Osteoblast (primary cell): Measurements from ENCODE around the gene EHD4. TPM values are rescaled to one million over a fixed set of nuclear protein-coding genes. Genes with fewer than 3 reads are reported as not detected.

Experiments
- DNase-seq: peaks from one replicate; pipeline ENCODE4 v3.0.0; 2011; ENCODE audit warnings: low spot score, mixed read lengths; ENCODE audit not compliant: insufficient read length; ENCODE audit errors: missing footprints
- H2AFZ ChIP-seq: 2 replicates; pipeline ENCODE4 v1.6.0; 2011; ENCODE audit warnings: mild to moderate bottlenecking, low read length
- H3K27ac ChIP-seq: 2 replicates; pipeline ENCODE4 v1.5.1; 2011; ENCODE audit warnings: mild to moderate bottlenecking, low read depth, low read length, moderate library complexity
- H3K27me3 ChIP-seq: 2 replicates; pipeline ENCODE4 v1.6.0; 2012; ENCODE audit warnings: mild to moderate bottlenecking, control low read depth, inconsistent platforms, low read length, moderate library complexity; ENCODE audit not compliant: insufficient read depth
- H3K36me3 ChIP-seq: 2 replicates; pipeline ENCODE4 v1.5.1; 2011; ENCODE audit warnings: mild to moderate bottlenecking, low read length, control low read depth, moderate library complexity; ENCODE audit not compliant: insufficient read depth
- H3K4me1 ChIP-seq: 2 replicates; pipeline ENCODE4 v1.5.1; 2011; ENCODE audit warnings: mild to moderate bottlenecking, low read length, control low read depth, moderate library complexity; ENCODE audit not compliant: insufficient read depth
- H3K4me2 ChIP-seq: 2 replicates; pipeline ENCODE4 v1.6.0; 2011; ENCODE audit warnings: mild to moderate bottlenecking, low read length; ENCODE audit not compliant: insufficient read depth
- H3K4me3 ChIP-seq: fragments of 200-600 bp; sonication (generic); 3 replicates; pipeline ENCODE4 v1.5.1; 2012; ENCODE audit warnings: mild to moderate bottlenecking, low read length, inconsistent platforms; ENCODE audit not compliant: insufficient read depth
- H3K79me2 ChIP-seq: 2 replicates; pipeline ENCODE4 v1.6.0; 2012; ENCODE audit warnings: mild to moderate bottlenecking, low read length, control low read depth, inconsistent platforms; ENCODE audit not compliant: insufficient read depth
- H3K9me3 ChIP-seq: 2 replicates; pipeline ENCODE4 v1.5.1; 2011; ENCODE audit warnings: low read depth, low read length, control low read depth
- H4K20me1 ChIP-seq: 2 replicates; pipeline ENCODE4 v1.6.0; 2012; ENCODE audit warnings: mild to moderate bottlenecking, low read length, control low read depth; ENCODE audit not compliant: insufficient read depth
- small RNA-seq: library from RNA; depleted of rRNA; stranded (forward); fragments of <200 nt; gene quantifications from one replicate; pipeline ENCODE3, GENCODE V24; 2012
- total RNA-seq: library from RNA; depleted of rRNA; stranded (reverse); fragments of >200 nt; gene quantifications from 2 replicates; pipeline ENCODE4 v1.2.3, GENCODE V29; 2012
- TF ChIP-seq, protein P1 (sequence below): IDR thresholded peaks from 2 replicates; pipeline ENCODE4 v1.5.1; 2011; ENCODE audit warnings: mild to moderate bottlenecking, low read depth, low read length, moderate library complexity; ENCODE audit errors: extremely low read depth

Gene EHD4
- total RNA-seq, 1 donor: 15.9 TPM

DNA sequence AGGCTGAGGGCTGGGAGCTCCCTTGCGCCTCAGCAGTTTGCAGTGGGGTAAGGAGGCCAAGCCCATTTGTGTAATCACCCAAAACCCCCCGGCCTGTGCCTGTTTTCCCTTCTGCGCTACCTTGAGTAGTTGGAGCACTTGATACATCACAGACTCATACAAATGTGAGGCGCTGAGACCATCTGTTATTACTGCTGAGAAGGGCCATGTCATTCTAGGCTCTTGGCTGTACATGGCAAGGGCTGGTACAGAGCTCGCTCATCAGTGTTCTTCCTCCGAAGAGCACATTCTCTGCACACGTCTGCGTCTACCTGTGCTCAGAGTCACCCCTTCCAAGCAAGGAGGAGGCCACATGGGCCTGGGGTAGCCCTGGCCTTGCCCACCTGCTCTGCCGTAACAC, 124.4 kb downstream of the EHD4 start:
- no peak overlapping the region for H2AFZ ChIP-seq
- peaks cover 4% of the 10 kb centered on the region for H4K20me1 ChIP-seq
- H3K4me3 ChIP-seq: no peak overlapping the region
- no peak for DNase-seq
- no peaks in the 10 kb centered on the region for H3K79me2 ChIP-seq
- TF ChIP-seq, protein P1, sequence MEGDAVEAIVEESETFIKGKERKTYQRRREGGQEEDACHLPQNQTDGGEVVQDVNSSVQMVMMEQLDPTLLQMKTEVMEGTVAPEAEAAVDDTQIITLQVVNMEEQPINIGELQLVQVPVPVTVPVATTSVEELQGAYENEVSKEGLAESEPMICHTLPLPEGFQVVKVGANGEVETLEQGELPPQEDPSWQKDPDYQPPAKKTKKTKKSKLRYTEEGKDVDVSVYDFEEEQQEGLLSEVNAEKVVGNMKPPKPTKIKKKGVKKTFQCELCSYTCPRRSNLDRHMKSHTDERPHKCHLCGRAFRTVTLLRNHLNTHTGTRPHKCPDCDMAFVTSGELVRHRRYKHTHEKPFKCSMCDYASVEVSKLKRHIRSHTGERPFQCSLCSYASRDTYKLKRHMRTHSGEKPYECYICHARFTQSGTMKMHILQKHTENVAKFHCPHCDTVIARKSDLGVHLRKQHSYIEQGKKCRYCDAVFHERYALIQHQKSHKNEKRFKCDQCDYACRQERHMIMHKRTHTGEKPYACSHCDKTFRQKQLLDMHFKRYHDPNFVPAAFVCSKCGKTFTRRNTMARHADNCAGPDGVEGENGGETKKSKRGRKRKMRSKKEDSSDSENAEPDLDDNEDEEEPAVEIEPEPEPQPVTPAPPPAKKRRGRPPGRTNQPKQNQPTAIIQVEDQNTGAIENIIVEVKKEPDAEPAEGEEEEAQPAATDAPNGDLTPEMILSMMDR: no peak
- no peaks in the 10 kb centered on the region for H3K4me1 ChIP-seq
- no peak overlapping the region for H3K27ac ChIP-seq
- H3K36me3 ChIP-seq: peaks cover 8% of the 10 kb centered on the region
- H3K27me3 ChIP-seq: peaks cover 18% of the 10 kb centered on the region
- no peak overlapping the region for H3K4me2 ChIP-seq
- H3K9me3 ChIP-seq: no peaks in the 10 kb centered on the region

DNA sequence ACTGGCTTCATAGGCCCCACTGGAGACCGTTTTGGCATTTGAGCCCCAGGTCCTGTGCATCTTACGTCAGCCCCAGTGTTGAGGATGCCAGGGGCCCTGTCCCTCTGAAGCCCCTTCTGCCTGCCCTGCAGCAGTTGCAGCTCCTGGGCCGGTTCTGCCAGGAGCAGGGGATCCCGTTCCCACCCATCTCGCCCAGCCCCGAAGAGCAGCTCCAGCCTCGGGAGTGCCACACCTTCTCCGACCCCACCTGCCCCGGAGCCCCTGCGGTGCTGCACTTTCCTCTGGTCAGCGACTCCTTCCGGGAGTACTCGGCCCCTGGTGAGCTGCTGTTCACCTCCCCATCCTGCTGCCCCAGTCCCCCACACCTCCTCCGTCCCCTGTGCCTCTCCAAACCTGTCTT, 125.2 kb downstream of the EHD4 start:
- no peak for DNase-seq
- H4K20me1 ChIP-seq: peaks cover 4% of the 10 kb centered on the region
- H3K9me3 ChIP-seq: no peaks in the 10 kb centered on the region
- H3K79me2 ChIP-seq: no peaks in the 10 kb centered on the region
- H3K27ac ChIP-seq: no peak overlapping the region
- peaks cover 8% of the 10 kb centered on the region for H3K36me3 ChIP-seq
- H3K4me3 ChIP-seq: no peak overlapping the region
- H2AFZ ChIP-seq: no peak overlapping the region
- H3K4me2 ChIP-seq: no peak overlapping the region
- peaks cover 16% of the 10 kb centered on the region for H3K27me3 ChIP-seq
- no peaks in the 10 kb centered on the region for H3K4me1 ChIP-seq
- TF ChIP-seq, protein P1: no peak

Small RNA genes lying within 50 kb of the gene (small RNA-seq; reads per million reads assigned to genes)
- gene MIR4310 (not detected), gene RNA5SP393 (not detected)

Other genes with a start within 250 kb of the EHD4 start
- 22.8 and 25.6 TPM in 2 replicates for gene MAPKBP1, start 198.1 kb downstream of the EHD4 start, total RNA-seq
- 1.2 and 1.4 TPM in 2 replicates for gene JMJD7, start 144.5 kb downstream of the EHD4 start, total RNA-seq
- 0.72 and 1.2 TPM in 2 replicates for gene PLA2G4B, start 133.7 kb downstream of the EHD4 start, total RNA-seq
- under 0.01 and 0.36 TPM in 2 replicates for gene SPTBN5, start 78.5 kb downstream of the EHD4 start, total RNA-seq
- gene PLA2G4E, start 48.5 kb upstream of the EHD4 start, total RNA-seq: not detected in 2 replicates
- not detected in 2 replicates for gene PLA2G4D, start 122.0 kb upstream of the EHD4 start, total RNA-seq
- not detected in 2 replicates for gene PLA2G4F, start 184.1 kb upstream of the EHD4 start, total RNA-seq
- 69.1 and 76.6 TPM in 2 replicates for gene VPS39, start 235.7 kb upstream of the EHD4 start, total RNA-seq